GM23338 (cell line): ENCODE measurements around the gene RAB19. TPM values are rescaled to one million over a fixed set of nuclear protein-coding genes. Genes with fewer than 3 reads are reported as not detected.

Experiments
- ATAC-seq: fragments of 200-7000 bp; cut with Tn5 transposase; 3 replicates; pipeline ENCODE4 v1.9.1; 2020
- DNase-seq: peaks from one replicate; pipeline ENCODE4 v3.0.0-alpha.2; 2015; ENCODE audit warnings: low spot score
- H2AFZ ChIP-seq: fragments of 200-600 bp; sonication (generic); 2 replicates; pipeline ENCODE4 v1.8.0; 2016; ENCODE audit warnings: antibody characterized with exemption, mild to moderate bottlenecking, moderate library complexity
- H3F3A ChIP-seq: fragments of 200-600 bp; sonication (generic); replicated peaks from 2 replicates; pipeline ENCODE4 v1.8.0; 2017; ENCODE audit warnings: antibody characterized with exemption, mixed run types, low read depth
- H3K27ac ChIP-seq: fragments of 200-600 bp; sonication (generic); 2 replicates; pipeline ENCODE4 v1.6.1; 2016; ENCODE audit warnings: low read depth
- H3K27me3 ChIP-seq: fragments of 200-600 bp; sonication (generic); 2 replicates; pipeline ENCODE4 v1.8.0; 2016; ENCODE audit warnings: mild to moderate bottlenecking, mixed run types, moderate library complexity; ENCODE audit not compliant: insufficient read depth
- H3K36me3 ChIP-seq: fragments of 200-600 bp; sonication (generic); 2 replicates; pipeline ENCODE4 v1.8.0; 2016; ENCODE audit warnings: mild to moderate bottlenecking; ENCODE audit not compliant: insufficient read depth
- H3K4me1 ChIP-seq: fragments of 200-600 bp; sonication (generic); 2 replicates; pipeline ENCODE4 v1.8.0; 2016; ENCODE audit warnings: mild to moderate bottlenecking, moderate library complexity; ENCODE audit not compliant: insufficient read depth
- H3K4me2 ChIP-seq: fragments of 200-600 bp; sonication (generic); 2 replicates; pipeline ENCODE4 v1.7.1; 2017; ENCODE audit warnings: mixed run types
- H3K4me3 ChIP-seq: fragments of 200-600 bp; sonication (generic); 2 replicates; pipeline ENCODE4 v1.6.1; 2016; ENCODE audit warnings: mixed run types
- H3K79me2 ChIP-seq: fragments of 200-600 bp; sonication (generic); replicated peaks from 2 replicates; pipeline ENCODE4 v1.8.0; 2017; ENCODE audit warnings: mild to moderate bottlenecking; ENCODE audit not compliant: insufficient read depth
- H3K9me2 ChIP-seq: fragments of 200-600 bp; sonication (generic); 2 replicates; pipeline ENCODE4 v1.8.0; 2017; ENCODE audit not compliant: insufficient read depth
- H4K20me1 ChIP-seq: fragments of 200-600 bp; sonication (generic); replicated peaks from 2 replicates; pipeline ENCODE4 v1.8.0; 2017; ENCODE audit warnings: mild to moderate bottlenecking; ENCODE audit not compliant: insufficient read depth
- H3K27ac Mint-ChIP-seq: 2 replicates; pipeline ENCODE4 v1.8.0; 2020; ENCODE audit warnings: inconsistent platforms, mild to moderate bottlenecking, moderate library complexity, mixed read lengths
- H3K27me3 Mint-ChIP-seq: 3 replicates; pipeline ENCODE4 v1.8.0; 2022; ENCODE audit warnings: low read depth, mild to moderate bottlenecking, moderate library complexity, mixed read lengths, inconsistent platforms; ENCODE audit not compliant: insufficient read depth, poor library complexity
- H3K36me3 Mint-ChIP-seq: 3 replicates; pipeline ENCODE4 v1.8.0; 2021; ENCODE audit warnings: low read depth, mild to moderate bottlenecking, inconsistent platforms, moderate library complexity, mixed read lengths
- H3K4me1 Mint-ChIP-seq: 3 replicates; pipeline ENCODE4 v1.8.0; 2020; ENCODE audit warnings: mild to moderate bottlenecking, inconsistent platforms, mixed read lengths
- H3K4me3 Mint-ChIP-seq: 3 replicates; pipeline ENCODE4 v1.8.0; 2021; ENCODE audit warnings: moderate library complexity, mild to moderate bottlenecking, inconsistent platforms, mixed read lengths
- H3K9me3 Mint-ChIP-seq: 3 replicates; pipeline ENCODE4 v1.8.0; 2020; ENCODE audit warnings: moderate library complexity, mild to moderate bottlenecking, inconsistent platforms, mixed read lengths
- JUNB ChIP-seq: IDR thresholded peaks from one replicate; pipeline ENCODE4 v1.6.1; 2016; ENCODE audit warnings: antibody characterized with exemption; ENCODE audit not compliant: unreplicated experiment
- POLR2AphosphoS5 ChIP-seq: IDR thresholded peaks from 2 replicates; pipeline ENCODE4 v1.6.1; 2016; ENCODE audit warnings: antibody characterized with exemption, low read depth
- polyA plus RNA-seq: library from polyadenylated mRNA; unstranded; fragments of >200 nt; fragmentation: Nextera tagmentation; extraction: Ambion mirVana; gene quantifications from 2 replicates; pipeline ENCODE4 v1.2.1, GENCODE V29; 2016
- total RNA-seq: library from RNA; depleted of rRNA; stranded (reverse); fragments of >200 nt; shearing (Covaris generic); gene quantifications from 2 replicates; pipeline ENCODE4 v1.2.3, GENCODE V29; 2014
- TF ChIP-seq, protein P1 (sequence below), 2 experiments: fragments of 200-600 bp in 1 of 2; sonication (generic) in 1 of 2; conservative IDR thresholded peaks; 2 replicates each; pipeline versions ENCODE4 v1.5.1 to v1.6.1; 2016 to 2017; ENCODE audit warnings: antibody characterized with exemption in 2 of 2, low read depth in 2 of 2, mild to moderate bottlenecking in 2 of 2, moderate library complexity in 1 of 2
- TF ChIP-seq, protein P2 (sequence below): fragments of 250-450 bp; sonication (Bioruptor Pico); IDR thresholded peaks from 2 replicates; pipeline ENCODE4 v1.5.0; 2020; ENCODE audit warnings: mild to moderate bottlenecking, moderate library complexity
- TF ChIP-seq, protein P3 (sequence below): IDR thresholded peaks from one replicate; pipeline ENCODE4 v1.6.1; 2018; ENCODE audit warnings: antibody characterized with exemption; ENCODE audit not compliant: unreplicated experiment
- TF ChIP-seq, protein P4 (sequence below): IDR thresholded peaks from 2 replicates; pipeline ENCODE4 v1.6.1; 2016; ENCODE audit warnings: antibody characterized with exemption

RAB19 gene
- total and polyA plus RNA-seq, 2 experiments from 2014 or later = 2.5 to 5.2 TPM

DNA sequence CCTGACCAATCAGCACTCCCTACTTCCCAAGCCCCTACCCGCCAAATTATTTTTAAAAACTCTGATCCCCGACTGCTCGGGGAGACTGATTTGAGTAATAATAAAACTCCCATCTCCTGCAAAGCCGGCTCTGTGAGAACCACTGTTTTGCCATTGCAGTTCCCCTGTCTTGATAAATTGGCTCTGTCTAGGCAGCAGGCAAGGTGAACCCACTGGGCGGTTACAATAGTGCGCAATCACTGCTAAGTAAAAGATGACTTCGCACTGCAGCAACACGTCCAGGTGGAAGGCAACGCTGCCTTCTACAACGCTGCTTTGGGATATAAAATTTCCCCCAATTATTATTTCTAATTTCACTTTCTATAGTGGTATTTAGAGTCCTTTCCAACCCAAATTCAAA is 14.4 kb upstream of the RAB19 start:
- no peak for DNase-seq
- TF ChIP-seq, protein P1, sequence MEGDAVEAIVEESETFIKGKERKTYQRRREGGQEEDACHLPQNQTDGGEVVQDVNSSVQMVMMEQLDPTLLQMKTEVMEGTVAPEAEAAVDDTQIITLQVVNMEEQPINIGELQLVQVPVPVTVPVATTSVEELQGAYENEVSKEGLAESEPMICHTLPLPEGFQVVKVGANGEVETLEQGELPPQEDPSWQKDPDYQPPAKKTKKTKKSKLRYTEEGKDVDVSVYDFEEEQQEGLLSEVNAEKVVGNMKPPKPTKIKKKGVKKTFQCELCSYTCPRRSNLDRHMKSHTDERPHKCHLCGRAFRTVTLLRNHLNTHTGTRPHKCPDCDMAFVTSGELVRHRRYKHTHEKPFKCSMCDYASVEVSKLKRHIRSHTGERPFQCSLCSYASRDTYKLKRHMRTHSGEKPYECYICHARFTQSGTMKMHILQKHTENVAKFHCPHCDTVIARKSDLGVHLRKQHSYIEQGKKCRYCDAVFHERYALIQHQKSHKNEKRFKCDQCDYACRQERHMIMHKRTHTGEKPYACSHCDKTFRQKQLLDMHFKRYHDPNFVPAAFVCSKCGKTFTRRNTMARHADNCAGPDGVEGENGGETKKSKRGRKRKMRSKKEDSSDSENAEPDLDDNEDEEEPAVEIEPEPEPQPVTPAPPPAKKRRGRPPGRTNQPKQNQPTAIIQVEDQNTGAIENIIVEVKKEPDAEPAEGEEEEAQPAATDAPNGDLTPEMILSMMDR (conservative IDR thresholded peaks at IDR 0.05; ENCODE audit: low read depth in 2 of 2) = no peak
- no peak for TF ChIP-seq JUNB
- TF ChIP-seq, protein P2, sequence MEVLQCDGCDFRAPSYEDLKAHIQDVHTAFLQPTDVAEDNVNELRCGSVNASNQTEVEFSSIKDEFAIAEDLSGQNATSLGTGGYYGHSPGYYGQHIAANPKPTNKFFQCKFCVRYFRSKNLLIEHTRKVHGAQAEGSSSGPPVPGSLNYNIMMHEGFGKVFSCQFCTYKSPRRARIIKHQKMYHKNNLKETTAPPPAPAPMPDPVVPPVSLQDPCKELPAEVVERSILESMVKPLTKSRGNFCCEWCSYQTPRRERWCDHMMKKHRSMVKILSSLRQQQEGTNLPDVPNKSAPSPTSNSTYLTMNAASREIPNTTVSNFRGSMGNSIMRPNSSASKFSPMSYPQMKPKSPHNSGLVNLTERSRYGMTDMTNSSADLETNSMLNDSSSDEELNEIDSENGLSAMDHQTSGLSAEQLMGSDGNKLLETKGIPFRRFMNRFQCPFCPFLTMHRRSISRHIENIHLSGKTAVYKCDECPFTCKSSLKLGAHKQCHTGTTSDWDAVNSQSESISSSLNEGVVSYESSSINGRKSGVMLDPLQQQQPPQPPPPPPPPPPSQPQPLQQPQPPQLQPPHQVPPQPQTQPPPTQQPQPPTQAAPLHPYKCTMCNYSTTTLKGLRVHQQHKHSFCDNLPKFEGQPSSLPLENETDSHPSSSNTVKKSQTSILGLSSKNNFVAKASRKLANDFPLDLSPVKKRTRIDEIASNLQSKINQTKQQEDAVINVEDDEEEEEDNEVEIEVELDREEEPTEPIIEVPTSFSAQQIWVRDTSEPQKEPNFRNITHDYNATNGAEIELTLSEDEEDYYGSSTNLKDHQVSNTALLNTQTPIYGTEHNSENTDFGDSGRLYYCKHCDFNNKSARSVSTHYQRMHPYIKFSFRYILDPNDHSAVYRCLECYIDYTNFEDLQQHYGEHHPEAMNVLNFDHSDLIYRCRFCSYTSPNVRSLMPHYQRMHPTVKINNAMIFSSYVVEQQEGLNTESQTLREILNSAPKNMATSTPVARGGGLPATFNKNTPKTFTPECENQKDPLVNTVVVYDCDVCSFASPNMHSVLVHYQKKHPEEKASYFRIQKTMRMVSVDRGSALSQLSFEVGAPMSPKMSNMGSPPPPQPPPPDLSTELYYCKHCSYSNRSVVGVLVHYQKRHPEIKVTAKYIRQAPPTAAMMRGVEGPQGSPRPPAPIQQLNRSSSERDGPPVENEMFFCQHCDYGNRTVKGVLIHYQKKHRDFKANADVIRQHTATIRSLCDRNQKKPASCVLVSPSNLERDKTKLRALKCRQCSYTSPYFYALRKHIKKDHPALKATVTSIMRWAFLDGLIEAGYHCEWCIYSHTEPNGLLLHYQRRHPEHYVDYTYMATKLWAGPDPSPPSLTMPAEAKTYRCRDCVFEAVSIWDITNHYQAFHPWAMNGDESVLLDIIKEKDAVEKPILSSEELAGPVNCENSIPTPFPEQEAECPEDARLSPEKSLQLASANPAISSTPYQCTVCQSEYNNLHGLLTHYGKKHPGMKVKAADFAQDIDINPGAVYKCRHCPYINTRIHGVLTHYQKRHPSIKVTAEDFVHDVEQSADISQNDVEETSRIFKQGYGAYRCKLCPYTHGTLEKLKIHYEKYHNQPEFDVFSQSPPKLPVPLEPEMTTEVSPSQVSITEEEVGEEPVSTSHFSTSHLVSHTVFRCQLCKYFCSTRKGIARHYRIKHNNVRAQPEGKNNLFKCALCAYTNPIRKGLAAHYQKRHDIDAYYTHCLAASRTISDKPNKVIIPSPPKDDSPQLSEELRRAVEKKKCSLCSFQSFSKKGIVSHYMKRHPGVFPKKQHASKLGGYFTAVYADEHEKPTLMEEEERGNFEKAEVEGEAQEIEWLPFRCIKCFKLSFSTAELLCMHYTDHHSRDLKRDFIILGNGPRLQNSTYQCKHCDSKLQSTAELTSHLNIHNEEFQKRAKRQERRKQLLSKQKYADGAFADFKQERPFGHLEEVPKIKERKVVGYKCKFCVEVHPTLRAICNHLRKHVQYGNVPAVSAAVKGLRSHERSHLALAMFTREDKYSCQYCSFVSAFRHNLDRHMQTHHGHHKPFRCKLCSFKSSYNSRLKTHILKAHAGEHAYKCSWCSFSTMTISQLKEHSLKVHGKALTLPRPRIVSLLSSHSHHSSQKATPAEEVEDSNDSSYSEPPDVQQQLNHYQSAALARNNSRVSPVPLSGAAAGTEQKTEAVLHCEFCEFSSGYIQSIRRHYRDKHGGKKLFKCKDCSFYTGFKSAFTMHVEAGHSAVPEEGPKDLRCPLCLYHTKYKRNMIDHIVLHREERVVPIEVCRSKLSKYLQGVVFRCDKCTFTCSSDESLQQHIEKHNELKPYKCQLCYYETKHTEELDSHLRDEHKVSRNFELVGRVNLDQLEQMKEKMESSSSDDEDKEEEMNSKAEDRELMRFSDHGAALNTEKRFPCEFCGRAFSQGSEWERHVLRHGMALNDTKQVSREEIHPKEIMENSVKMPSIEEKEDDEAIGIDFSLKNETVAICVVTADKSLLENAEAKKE (CRISPR knock-in tag) = no peak
- TF ChIP-seq POLR2AphosphoS5 = no peak
- TF ChIP-seq, protein P3, sequence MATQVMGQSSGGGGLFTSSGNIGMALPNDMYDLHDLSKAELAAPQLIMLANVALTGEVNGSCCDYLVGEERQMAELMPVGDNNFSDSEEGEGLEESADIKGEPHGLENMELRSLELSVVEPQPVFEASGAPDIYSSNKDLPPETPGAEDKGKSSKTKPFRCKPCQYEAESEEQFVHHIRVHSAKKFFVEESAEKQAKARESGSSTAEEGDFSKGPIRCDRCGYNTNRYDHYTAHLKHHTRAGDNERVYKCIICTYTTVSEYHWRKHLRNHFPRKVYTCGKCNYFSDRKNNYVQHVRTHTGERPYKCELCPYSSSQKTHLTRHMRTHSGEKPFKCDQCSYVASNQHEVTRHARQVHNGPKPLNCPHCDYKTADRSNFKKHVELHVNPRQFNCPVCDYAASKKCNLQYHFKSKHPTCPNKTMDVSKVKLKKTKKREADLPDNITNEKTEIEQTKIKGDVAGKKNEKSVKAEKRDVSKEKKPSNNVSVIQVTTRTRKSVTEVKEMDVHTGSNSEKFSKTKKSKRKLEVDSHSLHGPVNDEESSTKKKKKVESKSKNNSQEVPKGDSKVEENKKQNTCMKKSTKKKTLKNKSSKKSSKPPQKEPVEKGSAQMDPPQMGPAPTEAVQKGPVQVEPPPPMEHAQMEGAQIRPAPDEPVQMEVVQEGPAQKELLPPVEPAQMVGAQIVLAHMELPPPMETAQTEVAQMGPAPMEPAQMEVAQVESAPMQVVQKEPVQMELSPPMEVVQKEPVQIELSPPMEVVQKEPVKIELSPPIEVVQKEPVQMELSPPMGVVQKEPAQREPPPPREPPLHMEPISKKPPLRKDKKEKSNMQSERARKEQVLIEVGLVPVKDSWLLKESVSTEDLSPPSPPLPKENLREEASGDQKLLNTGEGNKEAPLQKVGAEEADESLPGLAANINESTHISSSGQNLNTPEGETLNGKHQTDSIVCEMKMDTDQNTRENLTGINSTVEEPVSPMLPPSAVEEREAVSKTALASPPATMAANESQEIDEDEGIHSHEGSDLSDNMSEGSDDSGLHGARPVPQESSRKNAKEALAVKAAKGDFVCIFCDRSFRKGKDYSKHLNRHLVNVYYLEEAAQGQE = no peak
- TF ChIP-seq, protein P4, sequence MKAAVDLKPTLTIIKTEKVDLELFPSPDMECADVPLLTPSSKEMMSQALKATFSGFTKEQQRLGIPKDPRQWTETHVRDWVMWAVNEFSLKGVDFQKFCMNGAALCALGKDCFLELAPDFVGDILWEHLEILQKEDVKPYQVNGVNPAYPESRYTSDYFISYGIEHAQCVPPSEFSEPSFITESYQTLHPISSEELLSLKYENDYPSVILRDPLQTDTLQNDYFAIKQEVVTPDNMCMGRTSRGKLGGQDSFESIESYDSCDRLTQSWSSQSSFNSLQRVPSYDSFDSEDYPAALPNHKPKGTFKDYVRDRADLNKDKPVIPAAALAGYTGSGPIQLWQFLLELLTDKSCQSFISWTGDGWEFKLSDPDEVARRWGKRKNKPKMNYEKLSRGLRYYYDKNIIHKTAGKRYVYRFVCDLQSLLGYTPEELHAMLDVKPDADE = no peak
- Histone ChIP-seq H3K4me1 (peaks cover 27% of the 10 kb centered on the region), H3K27me3 (no peaks in the 10 kb centered on the region), H3F3A (no peaks in the 10 kb centered on the region; the same call in 1 of the 2 replicates), H4K20me1 (peaks cover 41% of the 10 kb centered on the region), H3K9me2 (no peaks in the 10 kb centered on the region), H3K4me2 (0 out of 2 replicates have a peak overlapping the region, but pooled peaks have one; percentile 20), H3K36me3 (no peaks in the 10 kb centered on the region), H3K27ac (peak overlapping the region; percentile 59; the same call in 1 of the 2 replicates), H3K4me3 (no peak overlapping the region), H2AFZ (no peak overlapping the region), H3K79me2 (peaks cover 94% of the 10 kb centered on the region)
- H3K4me1 Mint-ChIP-seq = peaks cover 10% of the 10 kb centered on the region; the same call in 2 of the 3 replicates
- peak; percentile 60 for ATAC-seq
- H3K9me3 Mint-ChIP-seq = no peaks in the 10 kb centered on the region
- peak overlapping the region; percentile 75 for H3K27ac Mint-ChIP-seq
- H3K4me3 Mint-ChIP-seq = no peak overlapping the region; the same call in 2 of the 3 replicates
- no peaks in the 10 kb centered on the region for H3K36me3 Mint-ChIP-seq
- peaks cover 7% of the 10 kb centered on the region for H3K27me3 Mint-ChIP-seq
